ENCODE measurements around the gene CABP1. TPM values are rescaled to one million over a fixed set of nuclear protein-coding genes. Genes with fewer than 3 reads are reported as not detected.

The CABP1 gene
- total RNA-seq, 3 donors from 2014 or later = 0.80 to 2.3 TPM; not detected in 1

DNA sequence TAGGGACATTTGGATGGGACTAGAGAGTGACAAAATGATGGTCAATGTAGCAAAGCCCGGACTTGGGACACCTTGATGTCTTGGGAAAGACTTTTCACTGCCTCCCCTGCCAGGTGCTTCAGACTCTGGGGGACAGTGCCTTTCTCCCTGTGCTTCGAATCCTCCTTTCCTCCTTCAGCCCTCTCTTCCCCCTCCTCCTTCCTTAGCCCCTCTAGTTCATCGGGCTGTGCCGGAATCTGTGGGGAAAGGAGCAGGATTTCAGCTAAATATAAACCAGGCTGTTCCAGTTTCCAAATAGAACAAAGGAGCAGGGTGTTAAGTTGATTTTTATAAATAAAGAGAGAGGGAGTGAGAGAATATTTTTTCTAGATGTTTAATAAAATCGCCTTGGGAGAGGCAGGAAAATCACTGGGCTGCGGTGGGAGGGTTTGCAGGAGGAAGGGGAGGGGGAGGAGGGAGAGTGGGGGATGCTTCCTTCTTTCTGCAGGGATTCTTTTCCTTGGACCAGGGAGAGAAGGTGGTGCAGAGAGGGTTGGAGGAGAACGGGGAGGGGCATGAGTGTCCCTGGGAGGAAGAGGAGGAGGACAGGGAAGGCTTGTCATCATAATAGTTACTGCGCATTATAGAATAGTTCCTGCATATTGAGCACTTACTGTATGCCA, 21.3 kb upstream of the CABP1 start:
- H3K4me1 ChIP-seq = no peaks in the 10 kb centered on the region
- TF ChIP-seq, protein P1, sequence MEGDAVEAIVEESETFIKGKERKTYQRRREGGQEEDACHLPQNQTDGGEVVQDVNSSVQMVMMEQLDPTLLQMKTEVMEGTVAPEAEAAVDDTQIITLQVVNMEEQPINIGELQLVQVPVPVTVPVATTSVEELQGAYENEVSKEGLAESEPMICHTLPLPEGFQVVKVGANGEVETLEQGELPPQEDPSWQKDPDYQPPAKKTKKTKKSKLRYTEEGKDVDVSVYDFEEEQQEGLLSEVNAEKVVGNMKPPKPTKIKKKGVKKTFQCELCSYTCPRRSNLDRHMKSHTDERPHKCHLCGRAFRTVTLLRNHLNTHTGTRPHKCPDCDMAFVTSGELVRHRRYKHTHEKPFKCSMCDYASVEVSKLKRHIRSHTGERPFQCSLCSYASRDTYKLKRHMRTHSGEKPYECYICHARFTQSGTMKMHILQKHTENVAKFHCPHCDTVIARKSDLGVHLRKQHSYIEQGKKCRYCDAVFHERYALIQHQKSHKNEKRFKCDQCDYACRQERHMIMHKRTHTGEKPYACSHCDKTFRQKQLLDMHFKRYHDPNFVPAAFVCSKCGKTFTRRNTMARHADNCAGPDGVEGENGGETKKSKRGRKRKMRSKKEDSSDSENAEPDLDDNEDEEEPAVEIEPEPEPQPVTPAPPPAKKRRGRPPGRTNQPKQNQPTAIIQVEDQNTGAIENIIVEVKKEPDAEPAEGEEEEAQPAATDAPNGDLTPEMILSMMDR (IDR thresholded peaks at IDR 0.05) = no peak
- TF ChIP-seq POLR2A (IDR thresholded peaks at IDR 0.05) (no peak), POLR2AphosphoS5 (IDR thresholded peaks at IDR 0.05) (no peak)
- intact Hi-C loops (cut with DNase I; ENCODE audit: low total_unique reads) = no loop called here
- no peak overlapping the region for H3K27ac ChIP-seq
- DNase-seq (ENCODE audit: low spot score in 2 of 2) = no peak
- H3K27me3 ChIP-seq = peaks cover 0 to 4% of the 10 kb centered on the region in 2 donors
- H3K36me3 ChIP-seq = no peaks in the 10 kb centered on the region
- H3K4me3 ChIP-seq = no peak overlapping the region
- H3K9me3 ChIP-seq = no peaks in the 10 kb centered on the region

DNA sequence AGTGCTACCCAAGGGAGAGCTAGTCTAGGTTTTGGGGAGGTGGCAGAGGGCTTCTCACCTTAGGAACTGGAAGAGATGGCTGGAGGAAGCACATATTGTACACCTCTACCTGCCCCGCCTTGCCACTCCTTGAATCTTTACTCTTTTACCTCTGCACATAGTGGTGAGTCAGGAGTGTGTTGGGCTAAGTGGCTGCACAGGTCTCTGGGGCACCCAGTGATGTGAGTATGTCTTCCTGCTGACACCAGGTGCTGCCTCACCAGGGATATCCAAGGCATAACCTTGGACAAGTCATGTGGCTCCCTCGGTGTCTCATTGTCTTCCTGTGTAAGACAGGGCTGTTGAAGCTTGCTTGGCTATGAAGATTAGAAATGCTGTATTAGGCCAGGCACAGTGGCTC, 19.8 kb upstream of the CABP1 start:
- Histone ChIP-seq H3K9me3 (no peaks in the 10 kb centered on the region), H3K27ac (no peak overlapping the region), H3K4me3 (no peak overlapping the region), H3K27me3 (peaks cover 0 to 4% of the 10 kb centered on the region in 2 donors), H3K4me1 (no peaks in the 10 kb centered on the region), H3K36me3 (no peaks in the 10 kb centered on the region)
- TF ChIP-seq POLR2AphosphoS5 (IDR thresholded peaks at IDR 0.05) = no peak
- TF ChIP-seq, protein P1 (IDR thresholded peaks at IDR 0.05) = no peak
- no peak for TF ChIP-seq POLR2A (IDR thresholded peaks at IDR 0.05)
- intact Hi-C loops (cut with DNase I; ENCODE audit: low total_unique reads) = no loop called here
- no peak for DNase-seq (ENCODE audit: low spot score in 2 of 2)

DNA sequence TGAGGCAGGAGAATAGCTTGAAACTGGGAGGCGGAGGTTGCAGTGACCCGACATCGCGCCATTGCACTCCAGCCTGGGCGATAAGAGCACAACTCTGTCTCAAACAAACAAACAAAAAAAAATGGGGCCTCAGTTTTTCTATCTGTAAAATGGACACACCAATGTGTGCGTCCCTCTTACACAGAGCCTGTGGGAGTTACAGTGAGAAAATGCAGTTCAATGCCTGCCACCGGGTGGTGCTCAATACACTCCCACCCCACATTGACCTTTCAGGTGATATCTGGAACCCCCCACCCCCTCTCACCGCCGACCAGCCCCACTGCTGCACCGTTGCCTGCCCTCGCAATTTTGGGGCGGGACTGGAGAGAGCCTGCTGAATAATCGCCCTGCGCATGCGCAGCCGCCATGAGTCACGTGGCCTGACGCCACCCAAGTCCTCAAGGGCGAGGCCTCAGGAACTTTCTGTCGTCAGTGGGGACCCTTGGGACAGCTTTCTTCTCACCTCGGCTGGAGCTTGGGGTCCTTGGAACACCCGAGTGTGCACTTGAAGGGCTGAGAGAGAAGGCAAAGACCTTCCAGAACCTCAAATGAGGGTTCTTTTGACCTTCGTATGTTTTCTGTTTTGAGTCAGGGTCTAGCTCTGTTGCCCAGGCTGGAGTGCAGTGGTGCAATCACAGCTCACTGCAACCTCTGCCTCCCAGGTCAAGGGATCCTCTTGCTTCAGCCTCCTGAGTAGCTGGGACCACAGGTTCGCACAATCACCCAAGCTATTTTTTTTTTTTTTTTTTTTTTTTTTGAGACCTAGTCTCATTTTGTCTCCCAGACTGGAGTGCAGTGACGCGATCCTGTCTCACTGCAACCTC, 14.6 kb upstream of the CABP1 start:
- intact Hi-C loops (cut with DNase I; ENCODE audit: low total_unique reads) = no loop called here
- TF ChIP-seq POLR2AphosphoS5 (IDR thresholded peaks at IDR 0.05) (no peak), POLR2A (IDR thresholded peaks at IDR 0.05) (no peak)
- TF ChIP-seq, protein P1 (IDR thresholded peaks at IDR 0.05) = no peak

DNA sequence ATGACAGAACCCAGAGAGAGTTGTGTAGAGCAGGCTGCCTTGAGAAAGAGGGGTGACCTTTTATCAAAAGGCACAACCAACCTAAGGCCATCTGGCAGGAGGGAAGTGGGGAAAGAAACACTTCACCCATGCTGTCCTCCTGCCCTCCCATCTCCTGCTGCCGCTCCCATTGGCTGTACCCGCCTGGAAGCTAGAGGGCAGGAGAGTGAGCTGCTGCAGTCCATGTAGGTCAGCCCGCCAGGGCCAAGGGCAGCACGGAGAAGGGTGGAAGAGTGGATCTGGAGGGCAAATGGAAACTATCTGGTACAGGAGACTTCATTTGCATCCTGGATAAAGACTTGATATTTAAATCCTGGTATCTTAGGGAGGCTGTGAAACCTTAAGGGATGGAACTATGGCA, 11.5 kb upstream of the CABP1 start:
- Histone ChIP-seq H3K36me3 (no peaks in the 10 kb centered on the region), H3K27me3 (no peaks in the 10 kb centered on the region), H3K4me3 (no peak overlapping the region), H3K27ac (no peak overlapping the region), H3K4me1 (no peaks in the 10 kb centered on the region), H3K9me3 (no peaks in the 10 kb centered on the region)
- DNase-seq (ENCODE audit: low spot score in 2 of 2) = no peak
- intact Hi-C loops (cut with DNase I; ENCODE audit: low total_unique reads) = no loop called here
- no peak for TF ChIP-seq POLR2AphosphoS5 (IDR thresholded peaks at IDR 0.05)

More for the DNA sequence above, 14.6 kb upstream of the CABP1 start:
- H3K4me3 ChIP-seq = no peak overlapping the region
- H3K9me3 ChIP-seq = no peaks in the 10 kb centered on the region
- H3K27ac ChIP-seq = no peak overlapping the region
- no peak for DNase-seq (ENCODE audit: low spot score in 2 of 2)
- H3K27me3 ChIP-seq = no peaks in the 10 kb centered on the region
- H3K4me1 ChIP-seq = no peaks in the 10 kb centered on the region
- no peaks in the 10 kb centered on the region for H3K36me3 ChIP-seq

DNA sequence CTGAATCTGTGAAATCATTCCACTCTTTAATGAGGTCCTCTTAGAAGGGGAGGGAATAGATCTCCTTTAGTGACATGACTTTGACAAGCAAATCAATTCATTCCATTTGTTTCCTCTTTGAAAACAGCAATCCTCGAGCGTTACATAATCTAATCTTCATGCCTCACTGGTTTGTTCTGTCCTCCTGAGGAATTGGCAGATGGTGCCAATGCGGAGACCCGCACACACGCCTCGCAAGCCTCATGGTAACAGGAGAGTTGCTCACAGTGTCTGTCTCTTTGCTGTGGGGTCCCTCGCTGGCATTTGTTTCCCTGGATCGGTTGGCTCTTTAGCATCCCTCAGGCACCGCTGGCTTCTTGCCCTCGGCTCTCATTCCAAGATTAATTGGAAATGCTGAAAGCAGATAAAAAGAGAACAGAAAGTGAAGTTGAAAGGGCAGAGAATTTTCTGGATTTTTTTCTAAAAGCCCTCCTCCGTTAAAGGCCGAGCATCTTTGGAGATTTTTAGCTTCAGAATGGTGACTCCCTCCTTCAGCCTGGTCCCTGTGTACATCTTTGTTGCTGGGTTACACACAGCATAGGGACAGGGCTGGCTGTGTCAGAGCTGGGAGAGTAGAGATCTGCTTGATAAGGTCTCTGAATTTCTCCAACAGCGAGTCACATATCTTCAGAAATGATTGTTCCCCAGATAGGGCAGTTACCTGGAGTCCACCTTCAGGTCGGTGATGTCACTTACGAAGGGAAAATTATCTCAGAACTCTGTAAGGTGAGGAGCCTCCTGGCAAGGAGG, 10.1 kb upstream of the CABP1 start:
- intact Hi-C loops (cut with DNase I; ENCODE audit: low total_unique reads) = no loop called here
- H3K4me3 ChIP-seq = no peak overlapping the region
- DNase-seq (ENCODE audit: low spot score in 2 of 2) = no peak
- H3K27ac ChIP-seq = no peak overlapping the region
- no peaks in the 10 kb centered on the region for H3K27me3 ChIP-seq
- no peaks in the 10 kb centered on the region for H3K4me1 ChIP-seq
- H3K36me3 ChIP-seq = no peaks in the 10 kb centered on the region
- TF ChIP-seq POLR2A (IDR thresholded peaks at IDR 0.05) (no peak), POLR2AphosphoS5 (IDR thresholded peaks at IDR 0.05) (no peak)
- TF ChIP-seq, protein P1 (IDR thresholded peaks at IDR 0.05) = no peak
- no peaks in the 10 kb centered on the region for H3K9me3 ChIP-seq
